RCC 7860 (cell line): ENCODE results near the gene MYOZ1.
"Not testable (repeated sequence)": the region's sequence is repeated elsewhere in the genome, so short reads cannot be mapped to it uniquely, and the experiment has no call there.

ENCODE experiments used
- DNase-seq: peaks from one replicate; pipeline ENCODE4 v3.0.0-alpha.2; 2015; ENCODE audit warnings: low spot score
- FAIRE-seq: peaks from 2 replicates; lab custom pipeline; 2012; peaks lifted over from hg19 to GRCh38; lab: Jason Lieb, UNC

MYOZ1 gene

GRCh38 chr10:73641328-73642060, at the start of gene MYOZ1:
MYOZ1 (minus strand) TSS chr10:73641474; CDS start chr10:73640017, 1,457 bp downstream.
- no peak for FAIRE-seq
- DNase-seq = no peak

- not testable (repeated sequence) for FAIRE-seq, DNase-seq
Measured at GRCh38 chr10:73690755-73691154, 49.5 kb upstream of the MYOZ1 start.

GRCh38 chr10:73689596-73689995, 48.3 kb upstream of the MYOZ1 start:
- DNase-seq = not testable (repeated sequence)

GRCh38 chr10:73687641-73688040, 46.4 kb upstream of the MYOZ1 start:
- not testable (repeated sequence) for FAIRE-seq

More at GRCh38 chr10:73689596-73689995, 48.3 kb upstream of the MYOZ1 start:
- not testable (repeated sequence) for FAIRE-seq

GRCh38 chr10:73674546-73674945, 33.3 kb upstream of the MYOZ1 start:
- DNase-seq, FAIRE-seq: not testable (repeated sequence)

More at GRCh38 chr10:73687641-73688040, 46.4 kb upstream of the MYOZ1 start:
- not testable (repeated sequence) for DNase-seq

- not testable (repeated sequence) for FAIRE-seq, DNase-seq
Measured at GRCh38 chr10:73668378-73668777, 27.1 kb upstream of the MYOZ1 start.

- DNase-seq, FAIRE-seq: not testable (repeated sequence)
Measured at GRCh38 chr10:73666153-73666809, 25.0 kb upstream of the MYOZ1 start.

- not testable (repeated sequence) for DNase-seq, FAIRE-seq
Measured at GRCh38 chr10:73665581-73665980, 24.3 kb upstream of the MYOZ1 start.

GRCh38 chr10:73664156-73665040, 23.1 kb upstream of the MYOZ1 start:
- not testable (repeated sequence) for FAIRE-seq, DNase-seq

GRCh38 chr10:73663621-73664020, 22.3 kb upstream of the MYOZ1 start:
- FAIRE-seq, DNase-seq: not testable (repeated sequence)

- not testable (repeated sequence) for DNase-seq, FAIRE-seq
Measured at GRCh38 chr10:73662705-73663104, 21.4 kb upstream of the MYOZ1 start.

GRCh38 chr10:73655990-73656298, 14.7 kb upstream of the MYOZ1 start, which contains the start of gene SYNPO2L:
SYNPO2L (minus strand) TSS chr10:73656029; CDS start chr10:73655922, 107 bp downstream.
- FAIRE-seq (no peak), DNase-seq (no peak)

GRCh38 chr10:73655257-73655989, 14.1 kb upstream of the MYOZ1 start:
- FAIRE-seq = no peak

GRCh38 chr10:73653701-73654100, 12.4 kb upstream of the MYOZ1 start:
- no peak for FAIRE-seq
- no peak for DNase-seq

More at GRCh38 chr10:73655257-73655989, 14.1 kb upstream of the MYOZ1 start:
- DNase-seq = no peak

- no peak for FAIRE-seq
- DNase-seq = no peak
Measured at GRCh38 chr10:73653195-73653594, 11.9 kb upstream of the MYOZ1 start.

GRCh38 chr10:73650537-73651331, 9.5 kb upstream of the MYOZ1 start:
- peak; percentile 15 for DNase-seq
- FAIRE-seq = no peak

- FAIRE-seq (no peak), DNase-seq (no peak)
Measured at GRCh38 chr10:73649876-73650536, 8.7 kb upstream of the MYOZ1 start.

GRCh38 chr10:73648975-73649829, 7.9 kb upstream of the MYOZ1 start:
- FAIRE-seq (no peak), DNase-seq (peak; percentile 44)
